Stimulated activated CD4-positive, alpha-beta T cell treated with anti-CD3 and anti-CD28 coated beads, TNF-alpha, amount 100 ng/mL, for 24 hours (primary cell): ENCODE measurements around the gene GNPTAB.

Source experiments
- DNase-seq, 3 experiments: peaks; one replicate each; pipeline ENCODE4 v3.0.0-alpha.2; 2020; ENCODE audit warnings: low read depth in 3 of 3

Gene GNPTAB

DNA sequence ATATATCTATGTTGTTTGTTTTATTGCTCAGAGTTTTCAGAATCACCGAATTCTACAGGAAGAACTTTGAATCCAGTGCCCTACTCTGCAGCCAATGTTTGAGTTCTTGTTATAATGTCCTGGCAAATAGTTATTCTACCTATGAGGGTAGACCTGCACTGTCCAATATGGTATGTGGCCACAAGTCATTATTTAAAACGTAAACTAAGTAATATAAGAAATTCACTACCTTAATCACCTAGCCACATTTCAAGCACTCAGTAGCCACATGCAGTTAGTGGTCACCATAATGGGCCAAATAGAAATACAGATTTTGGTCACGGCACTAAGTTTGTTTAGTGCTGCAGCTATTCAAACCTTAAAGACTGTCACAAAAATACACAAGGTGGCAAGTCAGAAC is 26.4 kb downstream of the GNPTAB start:
- DNase-seq: no peak

DNA sequence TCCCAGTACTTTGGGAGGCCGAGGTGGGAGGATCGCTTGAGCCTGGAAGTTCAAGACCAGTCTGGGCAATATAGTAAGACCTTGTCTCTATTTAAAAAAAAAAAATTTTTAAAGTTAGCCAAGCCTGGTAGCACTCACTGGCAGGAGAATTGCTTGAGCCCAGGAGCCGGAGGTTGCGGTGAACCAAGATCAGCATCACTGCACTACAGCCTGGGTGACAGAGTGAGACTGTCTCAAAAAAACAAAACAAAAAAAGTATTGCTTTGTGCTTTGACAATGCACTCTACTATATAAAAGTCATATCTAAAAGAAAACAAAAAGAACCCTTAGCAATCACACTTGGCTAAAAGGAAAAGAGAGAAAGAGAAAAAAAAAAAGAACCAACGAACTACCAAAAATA is 26.8 kb downstream of the GNPTAB start:
- DNase-seq: no peak

DNA sequence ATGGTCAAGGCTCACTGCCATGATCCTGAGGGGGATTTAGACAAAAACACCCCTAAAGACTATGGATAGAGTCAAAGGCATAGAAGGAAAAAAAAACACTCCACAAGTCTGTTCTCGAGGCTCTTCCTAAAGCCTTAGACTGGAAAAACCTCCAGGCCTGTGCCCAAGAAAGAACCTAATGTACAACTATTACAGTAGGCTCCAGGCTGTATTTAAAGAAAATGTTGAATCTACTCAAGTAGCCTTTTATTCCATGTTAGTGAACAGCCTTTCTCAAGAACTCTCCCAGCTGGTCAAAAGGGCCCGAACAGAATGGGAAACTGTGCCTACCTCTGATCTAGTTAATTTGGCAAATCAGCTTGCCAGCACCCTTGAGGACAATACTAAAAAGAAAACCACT is 28.3 kb downstream of the GNPTAB start:
- DNase-seq: no peak

DNA sequence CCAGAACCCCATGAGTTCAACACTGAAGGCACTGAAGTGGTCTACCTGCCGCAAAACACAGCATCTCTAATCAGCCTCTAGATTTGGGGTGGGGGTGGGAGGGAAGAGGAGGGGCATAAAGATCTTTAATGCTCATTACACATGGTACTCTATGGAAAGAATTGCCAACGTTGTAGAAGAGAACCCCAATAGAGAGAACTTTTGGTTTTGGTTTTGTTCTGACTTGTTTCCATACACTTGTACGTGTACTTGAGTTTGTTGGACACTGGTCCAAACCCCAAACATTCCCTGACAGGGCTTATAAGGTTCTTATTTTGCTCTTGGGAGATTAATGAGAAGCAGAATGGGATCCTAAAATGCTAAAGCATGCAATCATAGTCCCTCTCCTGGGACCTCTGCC is 31.0 kb downstream of the GNPTAB start:
- no peak for DNase-seq

DNA sequence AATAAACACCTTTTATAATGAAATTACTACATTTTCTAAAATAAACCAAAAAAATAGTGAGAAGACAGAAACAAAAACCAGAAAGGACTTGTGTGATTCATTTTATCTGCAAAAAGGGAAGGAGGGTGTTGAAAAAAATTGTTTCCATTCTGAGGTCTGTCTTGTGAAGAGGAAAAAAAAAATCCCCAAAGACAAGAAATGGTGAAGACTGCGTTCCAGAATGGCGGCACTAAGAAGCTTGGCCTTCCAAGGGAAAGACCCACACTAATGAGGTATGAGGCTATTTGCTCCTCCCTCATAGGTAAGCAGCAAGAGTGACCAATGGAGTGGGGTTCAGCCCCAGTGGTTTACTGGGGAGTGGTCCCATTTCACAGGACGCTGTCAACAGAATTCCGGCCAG is 35.0 kb downstream of the GNPTAB start:
- DNase-seq: no peak

DNA sequence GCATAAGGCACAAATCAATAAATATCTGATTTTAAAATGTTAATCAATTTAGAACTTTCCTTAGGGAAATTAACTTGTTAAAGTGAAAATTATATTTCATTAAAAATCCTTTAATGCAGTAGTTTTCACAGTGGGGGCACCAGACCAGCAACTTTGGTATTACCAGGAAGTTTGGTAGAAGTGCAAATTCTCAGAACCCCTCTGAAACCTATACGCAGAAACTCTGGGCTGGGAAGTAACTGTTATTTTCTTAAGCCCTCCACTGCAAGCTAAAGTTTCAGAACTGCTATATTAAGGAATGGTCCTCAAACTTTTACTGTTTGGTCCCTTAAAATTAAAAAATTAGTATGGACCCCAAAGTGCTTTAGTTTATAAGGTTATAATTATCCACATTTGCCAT is 35.7 kb downstream of the GNPTAB start:
- DNase-seq: no peak

DNA sequence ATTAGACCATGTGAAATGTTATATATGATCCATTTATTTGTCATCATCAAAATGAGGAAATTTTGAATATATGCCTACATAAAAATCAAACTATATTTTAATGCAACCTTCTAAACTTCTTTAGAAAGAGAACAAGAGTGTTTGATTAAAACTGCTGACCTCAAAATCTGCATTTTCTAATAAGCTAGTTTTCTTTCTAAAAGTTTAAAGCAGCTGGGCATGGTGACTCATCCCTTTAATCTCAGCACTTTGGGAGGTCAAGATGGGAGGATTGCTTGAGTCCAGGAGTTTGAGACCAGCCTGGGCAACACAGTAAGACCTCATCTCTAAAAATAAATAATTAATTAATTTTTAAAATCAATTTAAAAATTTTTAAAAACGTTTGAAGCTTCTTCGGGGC is 36.2 kb downstream of the GNPTAB start:
- no peak for DNase-seq

DNA sequence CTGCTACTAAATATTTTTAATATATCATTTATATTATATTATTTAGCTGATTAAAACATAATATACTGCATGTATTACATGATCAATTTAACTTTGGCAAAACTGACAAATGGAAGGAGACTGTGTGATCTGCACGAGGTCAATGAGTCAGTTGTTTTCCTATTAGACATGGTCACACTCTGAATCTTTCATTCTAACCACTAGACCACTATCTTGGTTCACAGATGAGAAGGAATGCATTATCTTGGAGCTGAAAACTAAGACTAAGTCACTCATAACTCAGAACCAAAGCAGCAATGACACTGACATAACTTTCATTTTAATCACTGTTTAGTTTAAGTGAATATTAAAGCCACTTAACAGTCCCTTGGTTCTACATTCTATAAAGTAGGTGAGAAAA is 37.4 kb downstream of the GNPTAB start:
- no peak for DNase-seq

DNA sequence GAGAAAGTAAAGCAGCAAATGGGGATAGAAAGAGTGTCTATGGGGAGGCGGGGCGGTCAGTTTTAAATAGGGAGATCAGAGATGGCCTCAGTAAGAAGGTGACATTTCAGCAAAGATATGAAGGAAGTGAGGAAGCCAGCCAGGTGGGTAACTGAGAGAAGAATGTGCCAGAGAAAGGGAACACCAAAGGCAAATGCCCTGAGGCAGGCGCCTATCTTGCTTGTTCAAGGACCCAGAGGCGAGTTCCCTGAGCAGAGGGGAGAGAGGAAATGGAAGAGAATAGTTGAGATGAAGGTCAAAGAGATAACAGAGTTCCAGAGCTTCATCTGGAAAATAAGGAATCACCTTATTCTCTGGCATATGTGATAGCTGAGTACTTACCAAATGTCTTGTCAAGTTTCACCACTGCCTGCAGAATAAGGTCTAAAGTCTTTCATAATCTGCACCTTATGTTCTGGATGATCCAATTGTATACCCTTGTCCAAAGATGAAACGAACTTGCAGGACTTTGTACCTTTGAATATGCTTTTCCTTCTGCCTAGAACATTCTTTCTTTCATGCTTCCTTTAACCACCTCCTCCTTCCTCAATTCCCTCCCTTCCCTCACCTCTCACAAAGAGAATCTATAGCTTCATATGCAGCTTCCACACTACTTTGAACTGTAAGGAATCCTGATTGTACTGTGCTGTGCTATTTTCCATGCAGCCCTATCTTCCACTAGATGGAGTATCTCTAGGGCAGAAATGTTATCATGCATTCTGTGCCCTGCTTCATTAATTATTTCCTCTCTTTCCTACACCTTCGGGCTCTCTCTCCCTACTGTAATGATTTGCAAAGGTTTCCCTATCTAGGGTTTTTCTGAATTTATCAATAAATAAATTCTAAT is 38.5 kb downstream of the GNPTAB start:
- DNase-seq: no peak

DNA sequence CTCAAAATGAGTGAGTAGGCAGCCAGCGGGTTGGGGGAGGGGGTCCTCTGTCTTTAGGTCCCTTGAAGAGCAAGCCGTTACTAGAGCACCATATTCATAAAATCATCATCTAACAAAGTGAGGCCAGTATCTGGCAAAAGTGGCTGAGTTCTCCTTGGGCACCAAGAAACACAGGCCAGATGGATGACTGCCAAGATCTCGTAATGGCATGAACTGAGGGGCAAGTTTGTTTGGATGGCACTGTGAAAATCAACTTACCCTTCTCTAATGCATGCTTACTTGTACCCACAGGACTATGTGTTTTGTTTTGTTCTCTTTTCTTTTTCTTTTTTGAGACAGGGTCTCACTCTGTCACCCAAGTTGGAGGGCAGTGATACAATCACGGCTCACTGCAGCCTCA is 41.6 kb downstream of the GNPTAB start:
- no peak for DNase-seq

DNA sequence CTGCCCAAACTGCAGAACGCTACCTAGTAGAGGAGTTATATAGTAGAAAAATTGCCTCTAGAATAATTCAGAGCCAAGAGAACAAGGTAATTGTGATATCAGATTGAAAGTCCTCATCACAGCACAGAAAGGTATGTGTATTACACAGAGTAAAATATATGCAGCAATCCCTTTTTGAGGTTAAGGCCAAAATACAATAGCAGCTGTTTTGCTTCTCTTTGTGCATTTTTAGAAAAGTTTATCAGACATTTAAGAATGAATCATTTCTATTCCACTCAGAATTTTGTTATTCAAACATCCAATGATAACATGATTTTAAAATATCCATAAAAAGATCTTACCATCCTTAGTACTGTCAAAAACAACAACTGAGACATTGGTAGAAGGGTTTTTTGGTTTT is 45.1 kb downstream of the GNPTAB start:
- DNase-seq: no peak

DNA sequence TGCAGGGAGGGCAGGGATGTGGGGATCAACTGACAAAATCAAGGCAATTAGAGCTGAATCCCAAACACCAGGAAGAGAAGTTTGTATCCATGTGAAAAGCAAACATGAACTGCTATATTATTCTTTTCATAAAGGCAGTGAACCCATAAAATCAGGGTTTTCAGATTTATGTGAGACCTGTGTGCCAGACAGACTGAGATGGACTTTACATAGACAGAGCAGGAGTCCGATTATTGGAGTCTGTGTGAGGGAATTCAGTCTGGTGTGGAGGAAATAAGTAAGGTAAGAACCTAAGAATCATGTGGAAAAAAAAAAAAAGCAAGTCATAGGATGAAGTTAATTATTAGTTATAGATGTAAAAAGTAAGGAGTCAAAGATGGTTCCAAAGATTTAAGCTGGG is 46.4 kb downstream of the GNPTAB start:
- no peak for DNase-seq

DNA sequence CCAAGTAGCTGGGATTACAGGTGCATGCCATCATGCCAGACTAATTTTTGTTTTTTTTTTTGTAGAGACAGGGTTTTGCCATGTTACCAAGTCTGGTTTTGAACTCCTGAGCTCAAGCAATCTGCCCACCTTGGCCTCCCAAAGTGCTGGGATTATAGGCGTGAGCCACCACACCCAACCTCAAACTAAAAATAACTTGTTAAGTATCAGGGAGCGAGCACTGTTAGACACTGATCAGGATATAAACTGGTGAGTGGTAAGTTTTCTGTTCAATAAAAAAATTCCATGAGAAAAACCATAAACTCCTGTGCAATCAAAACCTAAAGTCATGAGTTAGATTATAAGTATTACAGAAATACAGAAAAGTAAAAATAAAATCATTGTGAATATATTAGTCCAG is 46.9 kb downstream of the GNPTAB start:
- DNase-seq: no peak

DNA sequence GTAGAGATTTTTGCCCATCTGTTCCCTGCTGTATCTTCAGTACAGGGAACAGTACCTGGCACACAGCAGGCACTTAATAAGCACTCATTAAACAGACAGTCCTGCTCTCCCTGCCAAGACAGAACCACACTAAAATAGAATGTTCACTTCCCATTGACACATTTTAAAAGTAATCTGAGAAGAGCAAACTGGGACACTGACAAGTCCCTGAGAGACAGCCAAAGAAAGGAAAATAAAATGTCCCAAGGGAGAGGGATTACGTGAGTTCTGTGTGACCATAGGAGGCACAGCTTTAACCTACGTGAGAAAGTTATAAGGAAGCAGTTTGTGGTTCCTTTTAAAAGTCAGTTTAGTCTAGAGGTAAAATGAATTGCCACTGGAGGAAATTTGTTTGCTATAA is 47.6 kb downstream of the GNPTAB start:
- no peak for DNase-seq

DNA sequence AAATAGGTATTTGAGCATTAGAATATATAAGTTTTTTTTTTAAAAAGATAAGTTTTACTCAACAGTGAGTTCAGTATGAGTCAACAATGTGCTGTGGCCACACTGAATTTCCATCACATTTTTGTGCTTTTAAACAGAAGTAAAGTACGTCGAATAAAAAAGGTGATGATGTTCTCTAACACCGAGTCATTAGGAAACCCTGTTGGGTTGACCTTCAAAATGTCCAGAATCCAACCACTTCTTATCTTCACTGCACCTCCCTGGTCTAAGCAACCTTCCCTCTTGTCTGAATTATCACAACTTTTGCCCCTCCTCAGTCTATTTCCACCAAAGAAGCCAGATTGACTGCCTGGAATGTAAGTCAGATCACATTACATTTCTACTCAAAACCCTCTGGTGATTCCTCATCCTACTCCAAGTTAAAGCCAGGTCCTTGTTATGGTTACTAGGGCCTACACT is 48.5 kb downstream of the GNPTAB start:
- no peak for DNase-seq

DNA sequence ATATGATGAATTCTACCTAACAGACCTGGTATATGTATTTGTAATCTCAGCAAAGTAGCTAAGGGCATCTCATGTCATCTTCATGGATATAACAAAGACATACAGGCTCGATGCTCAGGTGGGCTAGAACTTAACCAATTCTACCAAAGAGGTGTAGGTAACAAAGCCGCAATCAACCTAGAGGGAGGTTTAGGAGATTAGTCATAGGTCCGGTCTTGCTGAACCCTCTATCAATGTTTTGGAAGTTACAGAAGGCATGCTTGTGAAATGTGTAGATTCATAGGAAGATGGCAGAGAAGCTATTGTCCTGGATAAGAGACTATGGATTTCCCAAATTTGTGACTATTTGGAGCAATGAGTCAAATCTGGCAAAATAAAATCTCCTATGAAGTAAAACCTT is 48.9 kb downstream of the GNPTAB start:
- no peak for DNase-seq

DNA sequence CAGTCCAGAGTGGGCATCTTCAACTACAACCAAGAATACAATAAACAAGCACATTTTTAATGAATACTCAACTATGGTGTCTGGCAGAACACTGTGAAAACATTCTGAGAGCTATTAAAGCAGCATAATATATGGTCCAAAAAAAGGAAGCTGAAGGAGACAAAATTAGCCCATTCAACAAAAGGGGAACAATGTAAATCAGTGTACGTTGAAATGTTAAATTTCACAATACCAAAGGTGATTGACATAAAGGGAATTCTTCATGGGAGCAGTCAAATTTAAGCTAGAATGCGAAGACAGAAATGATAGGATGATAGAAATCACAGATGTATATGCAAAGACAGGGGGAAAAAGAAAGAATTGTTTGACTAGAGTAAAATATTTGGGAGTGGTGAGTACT is 50.2 kb downstream of the GNPTAB start:
- no peak for DNase-seq

DNA sequence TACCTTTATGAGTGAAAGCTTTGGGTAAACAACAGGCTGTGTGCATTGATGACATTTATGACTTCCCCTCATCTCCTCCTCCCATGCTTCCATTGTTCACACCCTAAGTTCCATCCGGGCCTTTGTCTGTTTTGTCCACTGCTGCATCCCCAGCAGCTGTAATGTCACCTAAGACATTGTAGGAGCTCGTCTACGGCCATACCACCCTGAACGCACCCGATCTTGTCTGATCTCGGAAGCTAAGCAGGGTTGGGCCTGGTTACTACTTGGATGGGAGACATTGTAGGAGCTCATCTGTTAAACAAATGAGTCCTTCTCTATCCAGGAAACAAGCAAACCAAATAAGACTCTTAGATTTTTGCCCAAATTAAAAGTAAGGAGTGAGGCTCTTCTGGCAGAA is 51.1 kb downstream of the GNPTAB start:
- DNase-seq: no peak

DNA sequence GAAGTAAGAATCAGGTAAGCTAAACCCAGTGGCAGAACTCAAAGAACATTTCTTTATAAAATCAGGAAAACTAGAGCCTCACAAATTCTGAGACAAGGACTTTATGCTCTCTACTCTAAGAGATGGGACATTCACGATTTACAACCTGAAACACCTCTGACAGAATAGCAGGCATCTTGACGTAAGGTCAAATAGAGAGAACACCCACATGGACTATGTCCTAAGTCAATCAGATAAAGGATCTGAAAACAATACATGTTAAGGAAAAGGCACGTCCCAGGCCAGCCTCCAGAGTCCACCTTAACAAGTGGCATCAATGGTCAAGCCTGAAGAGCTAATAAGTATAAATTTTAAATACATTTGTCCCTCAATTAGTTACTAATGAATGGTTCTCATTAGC is 51.6 kb downstream of the GNPTAB start:
- DNase-seq: no peak

DNA sequence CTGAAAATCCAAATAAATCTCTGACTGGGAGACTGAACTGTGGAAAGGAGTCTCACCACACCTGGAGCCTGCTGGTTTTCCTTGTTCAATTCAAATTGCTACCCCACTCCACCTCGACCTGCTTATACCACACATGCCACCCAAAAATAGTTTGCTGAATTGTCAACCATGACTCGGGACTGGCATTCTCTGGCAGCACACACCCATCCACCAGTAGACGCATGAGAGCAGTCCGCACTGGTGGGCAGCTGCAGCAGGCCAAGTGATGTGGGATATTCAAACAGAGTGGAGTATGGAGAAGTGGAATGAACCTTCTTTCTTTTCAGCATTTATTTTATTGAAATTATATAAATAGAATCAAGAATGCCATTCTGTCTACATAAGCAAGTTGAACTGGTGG is 52.8 kb downstream of the GNPTAB start:
- no peak for DNase-seq

DNA sequence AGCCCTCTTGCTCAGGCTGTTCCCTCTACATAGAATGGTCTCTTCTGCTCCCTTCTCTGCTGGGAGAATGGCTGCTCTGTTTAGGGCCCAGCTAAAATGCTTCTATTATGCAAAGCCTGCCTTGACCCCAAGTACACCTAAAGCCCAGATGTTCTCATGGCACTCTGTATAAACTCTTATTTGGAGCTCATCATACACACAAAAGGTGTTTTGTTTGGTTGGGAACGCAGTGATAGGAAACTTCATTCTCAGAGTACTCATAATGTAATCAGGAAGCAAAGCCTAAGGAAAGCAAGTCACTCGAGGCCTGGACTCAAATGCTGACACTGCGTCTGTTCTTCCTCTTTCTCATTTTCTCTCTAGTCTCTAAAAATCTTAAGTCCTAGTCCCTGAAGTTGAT is 53.3 kb downstream of the GNPTAB start:
- no peak for DNase-seq

DNA sequence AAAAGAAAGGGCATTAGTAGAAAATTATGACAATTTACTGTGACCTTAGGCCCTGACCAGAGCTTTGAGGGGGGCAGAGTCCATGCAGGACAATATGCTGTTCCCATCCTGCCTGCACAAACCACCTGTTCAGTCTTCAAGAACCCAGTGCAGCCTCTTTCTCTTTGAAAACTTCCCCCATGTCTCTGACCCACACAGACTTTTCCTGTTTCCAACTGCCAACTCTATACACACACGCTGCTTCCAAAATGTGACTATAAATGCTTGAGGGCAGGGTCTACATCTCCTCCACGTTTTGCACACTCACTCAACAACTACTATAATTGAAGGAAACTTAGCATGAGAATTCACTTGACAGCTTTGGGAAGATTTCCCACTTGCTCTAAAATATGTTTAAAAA is 54.9 kb downstream of the GNPTAB start:
- DNase-seq: no peak

DNA sequence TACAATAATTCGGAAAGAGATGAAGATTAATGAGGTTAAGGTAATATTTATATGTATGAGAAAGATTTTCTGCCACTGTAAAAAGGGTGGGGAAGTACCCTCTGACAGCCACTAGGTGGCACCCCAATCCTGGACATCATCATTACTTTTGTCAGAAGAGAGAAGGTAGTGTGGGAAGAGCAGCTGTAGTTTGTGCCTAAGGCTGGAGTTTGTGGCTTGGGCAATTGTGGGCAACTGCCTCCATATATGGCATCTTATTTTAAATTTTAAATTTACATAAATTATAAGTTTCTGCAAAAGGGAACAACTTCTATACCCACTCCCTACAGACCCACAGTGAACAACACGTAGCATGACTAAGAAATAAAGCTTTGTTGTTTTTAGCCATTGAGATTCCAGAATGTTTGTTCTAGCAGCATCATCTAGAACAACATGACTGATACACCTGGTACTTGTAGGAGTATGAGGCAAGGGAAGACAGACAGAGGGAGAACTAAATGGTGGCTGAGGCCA is 57.1 kb downstream of the GNPTAB start:
- DNase-seq: peak; percentile 40 to 57 (median 50)
